Body of pancreas (tissue), 4 donors: ENCODE data around the gene TUBA3D. TPM values are rescaled to one million over a fixed set of nuclear protein-coding genes. Genes with fewer than 3 reads are reported as not detected.
"Not testable (repeated sequence)": the region's sequence is repeated elsewhere in the genome, so short reads cannot be mapped to it uniquely, and the experiment has no call there.

Experiments used
- ATAC-seq: fragments of 150-250 bp; one replicate; pipeline ENCODE4 v1.9.1; 2016
- DNase-seq, 4 donors: peaks; one replicate each; pipeline ENCODE4 v3.0.0-alpha.2; 2019
- H3K27ac ChIP-seq, 4 donors: fragments of 200-600 bp; sonication (generic); 1 replicate in 3 of 4; 2 replicates in 1 of 4; pipeline versions ENCODE4 v1.5.1 to v1.6.1; 2016 to 2019; ENCODE audit warnings: mild to moderate bottlenecking in 1 of 4, mixed read lengths in 1 of 4, moderate library complexity in 1 of 4
- H3K27me3 ChIP-seq, 2 donors: fragments of 200-600 bp; sonication (generic); one replicate each; pipeline ENCODE4 v1.6.0; 2016; ENCODE audit warnings: mild to moderate bottlenecking in 1 of 2
- H3K36me3 ChIP-seq, 2 donors: fragments of 200-600 bp; sonication (generic); replicated peaks in 1 of 2; 2 replicates each; pipeline ENCODE4 v1.5.1; 2016; ENCODE audit warnings: low read depth in 2 of 2; ENCODE audit not compliant: insufficient read depth in 1 of 2
- H3K4me1 ChIP-seq: fragments of 200-600 bp; sonication (generic); one replicate; pipeline ENCODE4 v1.6.0; 2016
- H3K4me3 ChIP-seq, 2 donors: fragments of 200-600 bp; sonication (generic); 1 replicate in 1 of 2; 2 replicates in 1 of 2; pipeline ENCODE4 v1.5.1; 2016 to 2019
- H3K9me3 ChIP-seq, 3 donors: fragments of 200-600 bp; sonication (generic); 1 replicate in 2 of 3; 2 replicates in 1 of 3; pipeline ENCODE4 v1.5.1; 2016
- POLR2A ChIP-seq, 3 donors: fragments of 450-650 bp; IDR thresholded peaks; one replicate each; pipeline ENCODE4 v1.6.1; 2016; ENCODE audit warnings: antibody characterized with exemption in 3 of 3, mild to moderate bottlenecking in 2 of 3
- WGBS, 2 donors: methylation state at CpG; one replicate each; pipeline ENCODE4 v1.1.5; 2017; 5-methylcytosine and 5-hydroxymethylcytosine counted together
- intact Hi-C: fragments of 100-400 bp; cut with DNase I; formaldehyde crosslinking; loops from one replicate; pipeline ENCODE4 v1.15.1; 2023
- total RNA-seq, 2 donors: library from RNA; depleted of rRNA; stranded (reverse); fragments of >200 nt; gene quantifications; one replicate each; pipeline ENCODE4 v1.1.0, GENCODE V29; 2016
- TF ChIP-seq, protein P1 (sequence below), 7 experiments: fragments of 450-650 bp in 4 of 7; fragments of 200-600 bp in 3 of 7; sonication (generic) in 3 of 7; IDR thresholded peaks; one replicate each; pipeline ENCODE4 v1.5.1; 2016 to 2019; ENCODE audit warnings: antibody characterized with exemption in 7 of 7

TUBA3D gene
- total RNA-seq, 2 donors from 2014 or later: not detected

- DNase-seq, H3K27ac ChIP-seq, H3K9me3 ChIP-seq, H3K4me3 ChIP-seq, H3K4me1 ChIP-seq, H3K36me3 ChIP-seq, H3K27me3 ChIP-seq, intact Hi-C loops, ATAC-seq: not testable (repeated sequence)
- WGBS, 2 donors: 92 to 100% methylated on average over 2 to 9 of the region's 9 CpGs
These were observed 3.0 kb downstream of the TUBA3D start for GRCh38 chr2:131478850-131479461.

DNA sequence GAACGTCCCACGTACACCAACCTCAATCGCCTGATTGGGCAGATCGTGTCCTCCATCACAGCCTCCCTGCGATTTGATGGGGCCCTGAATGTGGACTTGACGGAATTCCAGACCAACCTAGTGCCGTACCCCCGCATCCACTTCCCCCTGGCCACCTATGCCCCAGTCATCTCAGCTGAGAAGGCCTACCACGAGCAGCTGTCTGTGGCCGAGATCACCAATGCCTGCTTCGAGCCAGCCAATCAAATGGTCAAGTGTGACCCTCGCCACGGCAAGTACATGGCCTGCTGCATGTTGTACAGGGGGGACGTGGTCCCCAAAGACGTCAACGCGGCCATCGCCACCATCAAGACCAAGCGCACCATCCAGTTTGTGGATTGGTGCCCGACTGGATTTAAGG, 4.4 kb downstream of the TUBA3D start:
- H3K9me3 ChIP-seq, H3K27ac ChIP-seq, intact Hi-C loops, H3K27me3 ChIP-seq, DNase-seq, H3K4me3 ChIP-seq, ATAC-seq, H3K36me3 ChIP-seq, H3K4me1 ChIP-seq: not testable (repeated sequence)
- WGBS, 2 donors: 95 to 97% methylated on average over 9 to 16 of the region's 20 CpGs

GRCh38 chr2:131482506-131483155, 6.7 kb downstream of the TUBA3D start:
- intact Hi-C loops, H3K27me3 ChIP-seq: not testable (repeated sequence)

GRCh38 chr2:131483981-131484820, 8.3 kb downstream of the TUBA3D start:
- H3K4me1 ChIP-seq, H3K36me3 ChIP-seq, DNase-seq, H3K4me3 ChIP-seq, intact Hi-C loops, H3K9me3 ChIP-seq, H3K27ac ChIP-seq, ATAC-seq, H3K27me3 ChIP-seq: not testable (repeated sequence)
- 90 to 94% methylated on average over 8 to 24 of the region's 24 CpGs for WGBS, 2 donors

More at GRCh38 chr2:131482506-131483155, 6.7 kb downstream of the TUBA3D start:
- ATAC-seq, H3K9me3 ChIP-seq, H3K4me1 ChIP-seq, DNase-seq, H3K4me3 ChIP-seq, H3K27ac ChIP-seq, H3K36me3 ChIP-seq: not testable (repeated sequence)
- WGBS, 2 donors: 93 to 94% methylated on average over 16 to 19 of the region's 19 CpGs

DNA sequence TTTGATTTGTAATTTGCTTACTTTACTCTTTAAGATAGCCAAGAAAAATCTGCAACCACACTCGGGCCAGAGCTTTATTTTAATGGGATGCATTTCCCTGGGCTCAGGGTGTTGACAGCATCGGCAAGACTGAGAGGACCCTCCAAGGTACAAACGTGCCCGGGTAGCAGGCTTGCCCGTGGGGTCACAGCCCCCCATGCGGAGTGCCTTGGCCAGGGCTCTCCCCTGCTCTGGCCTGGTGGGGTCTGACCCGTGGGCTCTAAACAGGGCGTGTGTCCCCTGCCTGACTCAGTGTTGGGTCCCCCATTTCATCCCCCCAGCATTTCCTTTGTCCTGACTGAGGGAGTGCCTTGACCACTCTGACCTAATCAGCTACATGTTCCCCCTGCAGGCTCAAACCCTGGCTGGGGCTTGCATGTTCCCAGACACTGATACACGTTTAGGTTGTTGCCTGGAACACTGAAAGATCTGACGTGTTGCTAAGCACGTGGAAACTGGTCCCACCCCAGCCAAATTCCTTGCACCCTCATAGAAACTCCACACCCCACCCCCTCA, 9.1 kb downstream of the TUBA3D start:
- WGBS, 2 donors: 85 to 86% methylated on average over 11 of the region's 11 CpGs
- H3K36me3 ChIP-seq, intact Hi-C loops, H3K9me3 ChIP-seq, H3K4me3 ChIP-seq, ATAC-seq, DNase-seq, H3K27me3 ChIP-seq, H3K27ac ChIP-seq, H3K4me1 ChIP-seq: not testable (repeated sequence)

DNA sequence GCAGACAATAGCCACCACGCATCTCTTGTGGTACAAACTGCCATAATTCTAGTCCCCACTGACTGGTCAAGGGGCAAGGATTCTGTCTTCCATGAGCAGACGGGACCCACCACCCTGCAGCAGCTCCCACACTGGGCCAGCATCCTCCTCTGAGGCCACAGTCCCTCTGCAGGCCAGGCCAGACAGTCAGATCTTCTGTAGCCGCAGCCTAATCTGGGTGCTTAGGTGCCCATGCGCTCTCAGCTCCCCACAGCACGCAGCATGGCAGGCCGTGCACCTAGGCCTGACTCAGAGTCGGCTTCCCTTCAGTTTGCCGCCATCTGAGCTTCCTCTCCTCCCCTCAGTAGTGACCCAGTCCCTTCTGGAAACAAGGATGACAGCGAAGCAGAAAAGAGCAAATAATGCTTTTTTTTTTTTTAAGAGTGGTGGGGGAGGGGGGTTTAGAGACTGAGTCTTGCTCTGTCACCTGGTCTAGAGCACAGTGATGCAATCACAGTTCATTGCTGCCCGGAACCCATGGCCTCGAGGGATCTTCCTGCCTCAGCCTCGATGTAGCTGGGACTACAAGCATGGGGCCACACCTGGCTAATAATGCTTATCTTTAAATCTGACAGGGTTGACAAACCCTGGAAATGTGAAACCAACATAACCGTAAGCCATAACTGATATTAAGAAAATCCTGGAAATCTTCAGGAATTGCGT, 10.4 kb downstream of the TUBA3D start:
- H3K36me3 ChIP-seq, intact Hi-C loops, DNase-seq, H3K27me3 ChIP-seq, H3K27ac ChIP-seq, H3K9me3 ChIP-seq, ATAC-seq, H3K4me3 ChIP-seq: not testable (repeated sequence)
- H3K4me1 ChIP-seq: peaks cover 14% of the 10 kb centered on the region
- 81 to 83% methylated on average over 14 of the region's 14 CpGs for WGBS, 2 donors

- DNase-seq (no peak), ATAC-seq (no peak)
- peaks cover 16% of the 10 kb centered on the region for H3K4me1 ChIP-seq
- no peak overlapping the region for H3K27ac ChIP-seq
- H3K36me3 ChIP-seq: no peaks in the 10 kb centered on the region
- intact Hi-C loops: no loop called here
- TF ChIP-seq, protein P1, sequence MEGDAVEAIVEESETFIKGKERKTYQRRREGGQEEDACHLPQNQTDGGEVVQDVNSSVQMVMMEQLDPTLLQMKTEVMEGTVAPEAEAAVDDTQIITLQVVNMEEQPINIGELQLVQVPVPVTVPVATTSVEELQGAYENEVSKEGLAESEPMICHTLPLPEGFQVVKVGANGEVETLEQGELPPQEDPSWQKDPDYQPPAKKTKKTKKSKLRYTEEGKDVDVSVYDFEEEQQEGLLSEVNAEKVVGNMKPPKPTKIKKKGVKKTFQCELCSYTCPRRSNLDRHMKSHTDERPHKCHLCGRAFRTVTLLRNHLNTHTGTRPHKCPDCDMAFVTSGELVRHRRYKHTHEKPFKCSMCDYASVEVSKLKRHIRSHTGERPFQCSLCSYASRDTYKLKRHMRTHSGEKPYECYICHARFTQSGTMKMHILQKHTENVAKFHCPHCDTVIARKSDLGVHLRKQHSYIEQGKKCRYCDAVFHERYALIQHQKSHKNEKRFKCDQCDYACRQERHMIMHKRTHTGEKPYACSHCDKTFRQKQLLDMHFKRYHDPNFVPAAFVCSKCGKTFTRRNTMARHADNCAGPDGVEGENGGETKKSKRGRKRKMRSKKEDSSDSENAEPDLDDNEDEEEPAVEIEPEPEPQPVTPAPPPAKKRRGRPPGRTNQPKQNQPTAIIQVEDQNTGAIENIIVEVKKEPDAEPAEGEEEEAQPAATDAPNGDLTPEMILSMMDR (IDR thresholded peaks at IDR 0.05): no peak
- no peak for TF ChIP-seq POLR2A (IDR thresholded peaks at IDR 0.05)
- no peak overlapping the region for H3K4me3 ChIP-seq
- H3K9me3 ChIP-seq: no peaks in the 10 kb centered on the region
- H3K27me3 ChIP-seq: no peaks in the 10 kb centered on the region
- 78 to 79% methylated on average over 9 to 14 of the region's 14 CpGs for WGBS, 2 donors
These were observed 12.6 kb downstream of the TUBA3D start for GRCh38 chr2:131488306-131489205.

DNA sequence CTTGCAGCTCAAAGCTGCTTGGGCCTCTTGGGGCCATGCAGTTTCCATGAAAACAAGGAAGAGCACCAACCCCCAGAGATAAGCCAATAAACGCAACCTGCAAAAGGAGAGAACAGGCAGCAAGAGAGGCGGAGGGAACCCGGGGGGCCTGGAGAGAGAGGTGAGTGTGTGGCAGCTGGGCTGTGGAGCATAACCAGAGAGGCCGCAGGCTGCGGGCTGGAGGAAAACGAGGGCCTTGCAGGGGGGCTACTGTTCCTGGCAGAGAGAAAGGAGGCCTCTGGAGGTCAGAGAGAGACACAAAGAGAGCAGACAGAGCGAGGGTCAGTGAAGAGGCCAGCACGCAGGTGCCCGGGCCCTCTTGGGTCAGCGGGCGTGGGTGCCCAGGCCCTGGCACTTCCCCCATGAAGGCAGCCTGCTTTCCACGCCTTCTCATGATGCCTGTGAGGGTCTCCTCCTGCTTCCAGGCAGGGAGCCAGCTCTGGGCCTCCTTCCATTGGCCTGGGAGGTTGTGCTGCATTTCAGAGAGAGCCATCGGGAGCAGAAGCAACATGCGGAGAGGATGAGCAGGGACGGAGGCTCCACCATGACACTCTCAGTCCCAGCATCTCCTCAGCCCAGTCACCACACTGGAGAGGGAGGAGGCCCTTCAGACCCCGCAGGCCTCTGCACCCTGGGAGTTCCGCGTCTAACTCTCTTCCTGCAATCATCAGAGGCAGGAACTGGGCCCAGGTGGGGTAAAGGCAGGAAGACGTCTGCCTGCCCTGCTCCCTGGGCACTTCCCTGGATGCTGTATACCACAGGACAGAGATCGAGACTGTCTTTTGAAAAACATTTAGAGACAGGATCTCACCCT, 14.9 kb downstream of the TUBA3D start:
- H3K27ac ChIP-seq, H3K4me3 ChIP-seq, intact Hi-C loops, H3K36me3 ChIP-seq, DNase-seq, H3K27me3 ChIP-seq, ATAC-seq, H3K9me3 ChIP-seq: not testable (repeated sequence)
- peaks cover 27% of the 10 kb centered on the region for H3K4me1 ChIP-seq
- 70 to 77% methylated on average over 19 of the region's 20 CpGs for WGBS, 2 donors

DNA sequence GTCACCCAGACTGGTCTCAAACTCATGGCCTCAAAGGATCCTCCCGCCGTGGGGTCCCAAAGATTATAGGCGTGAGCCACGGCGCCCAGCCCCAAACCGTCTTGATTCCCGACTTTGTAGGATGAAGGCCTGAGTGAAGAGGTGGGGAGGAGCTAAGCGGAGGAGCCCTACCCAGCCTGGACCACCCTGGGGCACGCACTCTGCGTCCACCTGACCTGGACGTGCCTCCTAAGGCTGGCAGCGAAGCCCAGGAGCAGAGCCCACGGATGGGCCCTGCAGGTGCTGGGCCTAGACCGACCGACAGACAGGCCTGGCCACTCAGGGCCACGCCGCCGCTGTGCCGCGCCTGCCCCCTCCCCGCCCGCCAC, 15.5 kb downstream of the TUBA3D start:
- H3K4me3 ChIP-seq: peak overlapping the region in 1 of 2 donors; percentile 33
- H3K9me3 ChIP-seq, intact Hi-C loops: not testable (repeated sequence)

More for the DNA sequence above, 15.5 kb downstream of the TUBA3D start:
- H3K4me1 ChIP-seq: peaks cover 27% of the 10 kb centered on the region
- not testable (repeated sequence) for H3K27ac ChIP-seq, DNase-seq, ATAC-seq, H3K27me3 ChIP-seq, H3K36me3 ChIP-seq
- WGBS, 2 donors: 11 to 28% methylated on average over 13 to 21 of the region's 22 CpGs
